ENCODE results near the gene COQ4. TPM values are rescaled to one million over a fixed set of nuclear protein-coding genes. Genes with fewer than 3 reads are reported as not detected.

Gene COQ4
- total and polyA plus RNA-seq, 2 experiments from 2014 or later, result 35.3 to 37.0 TPM

GRCh38 chr9:128297221-128297773 is 25.3 kb upstream of the COQ4 start:
- no peak overlapping the region for H3K4me2 ChIP-seq
- H3K4me1 ChIP-seq (ENCODE audit: insufficient read depth), result no peaks in the 10 kb centered on the region; the same call in 1 of the 2 replicates
- no peaks in the 10 kb centered on the region for H3K27me3 ChIP-seq (ENCODE audit: insufficient read depth)
- DNase-seq (ENCODE audit: low spot score), result no peak
- no peaks in the 10 kb centered on the region for H3K79me2 ChIP-seq (replicated peaks; ENCODE audit: insufficient read depth)
- Mint-ChIP-seq H3K4me3 (no peak overlapping the region), H3K27ac (no peak overlapping the region), H3K4me1 (peaks cover 3% of the 10 kb centered on the region; the same call in 2 of the 3 replicates), H3K27me3 (ENCODE audit: insufficient read depth, low read depth, poor library complexity) (peaks cover 9% of the 10 kb centered on the region), H3K36me3 (ENCODE audit: low read depth) (no peaks in the 10 kb centered on the region), H3K9me3 (no peaks in the 10 kb centered on the region)
- H3K4me3 ChIP-seq, result no peak overlapping the region
- TF ChIP-seq EZH2phosphoT487 (IDR thresholded peaks at IDR 0.05; ENCODE audit: unreplicated experiment) (no peak), REST (IDR thresholded peaks at IDR 0.05; ENCODE audit: unreplicated experiment) (no peak), CREB1 (CRISPR knock-in tag; IDR thresholded peaks at IDR 0.05; ENCODE audit: low read depth) (no peak), NANOG (IDR thresholded peaks at IDR 0.05; ENCODE audit: borderline replicate concordance) (no peak), EZH2 (IDR thresholded peaks at IDR 0.05; ENCODE audit: low read depth, unreplicated experiment) (no peak), STAT1 (IDR thresholded peaks at IDR 0.05; ENCODE audit: unreplicated experiment) (no peak)
- H4K20me1 ChIP-seq (replicated peaks; ENCODE audit: insufficient read depth), result no peaks in the 10 kb centered on the region
- H3K27ac ChIP-seq (ENCODE audit: low read depth), result no peak overlapping the region
- no peak for ATAC-seq
- H3K36me3 ChIP-seq (ENCODE audit: insufficient read depth), result no peaks in the 10 kb centered on the region
- no peaks in the 10 kb centered on the region for H3K9me2 ChIP-seq (ENCODE audit: insufficient read depth)
- H3F3A ChIP-seq (replicated peaks; ENCODE audit: low read depth), result 0 out of 2 replicates have a peak, but pooled peaks cover 2% of the 10 kb centered on the region
- H2AFZ ChIP-seq, result no peak overlapping the region

- H3K27me3 Mint-ChIP-seq (ENCODE audit: insufficient read depth, low read depth, poor library complexity), result peaks cover 11% of the 10 kb centered on the region
- TF ChIP-seq REST (IDR thresholded peaks at IDR 0.05; ENCODE audit: unreplicated experiment), result no peak
- no peak for TF ChIP-seq ZNF114 (CRISPR knock-in tag; IDR thresholded peaks at IDR 0.05)
- TF ChIP-seq EZH2phosphoT487 (IDR thresholded peaks at IDR 0.05; ENCODE audit: unreplicated experiment), result no peak
- no peak for TF ChIP-seq POLR2AphosphoS5 (IDR thresholded peaks at IDR 0.05; ENCODE audit: low read depth)
Observed at GRCh38 chr9:128298535-128299482, 23.8 kb upstream of the COQ4 start.

More at GRCh38 chr9:128298535-128299482, 23.8 kb upstream of the COQ4 start:
- ATAC-seq, result no peak
- no peaks in the 10 kb centered on the region for H3K9me2 ChIP-seq (ENCODE audit: insufficient read depth)
- no peak for DNase-seq (ENCODE audit: low spot score)
- Mint-ChIP-seq H3K4me1 (peaks cover 3% of the 10 kb centered on the region; the same call in 2 of the 3 replicates), H3K36me3 (ENCODE audit: low read depth) (no peaks in the 10 kb centered on the region), H3K4me3 (no peak overlapping the region), H3K9me3 (no peaks in the 10 kb centered on the region), H3K27ac (no peak overlapping the region)
- H3K27me3 ChIP-seq (ENCODE audit: insufficient read depth), result no peaks in the 10 kb centered on the region
- no peaks in the 10 kb centered on the region for H3K79me2 ChIP-seq (replicated peaks; ENCODE audit: insufficient read depth)
- H2AFZ ChIP-seq, result no peak overlapping the region
- no peak overlapping the region for H3K4me3 ChIP-seq
- H3K4me2 ChIP-seq, result no peak overlapping the region
- H3K27ac ChIP-seq (ENCODE audit: low read depth), result no peak overlapping the region
- no peaks in the 10 kb centered on the region; the same call in 1 of the 2 replicates for H3K4me1 ChIP-seq (ENCODE audit: insufficient read depth)
- H3K36me3 ChIP-seq (ENCODE audit: insufficient read depth), result no peaks in the 10 kb centered on the region
- 0 out of 2 replicates have a peak, but pooled peaks cover 2% of the 10 kb centered on the region for H3F3A ChIP-seq (replicated peaks; ENCODE audit: low read depth)
- H4K20me1 ChIP-seq (replicated peaks; ENCODE audit: insufficient read depth), result no peaks in the 10 kb centered on the region
